Measurements from ENCODE around the gene PSMB5. TPM values are rescaled to one million over a fixed set of nuclear protein-coding genes. Genes with fewer than 3 reads are reported as not detected.

The PSMB5 gene
- total and polyA plus RNA-seq, 2 of the 13 experiments (the other 11 are each of a cell fraction or from before 2014, with no cell fraction given) = 705 to 871 TPM

DNA sequence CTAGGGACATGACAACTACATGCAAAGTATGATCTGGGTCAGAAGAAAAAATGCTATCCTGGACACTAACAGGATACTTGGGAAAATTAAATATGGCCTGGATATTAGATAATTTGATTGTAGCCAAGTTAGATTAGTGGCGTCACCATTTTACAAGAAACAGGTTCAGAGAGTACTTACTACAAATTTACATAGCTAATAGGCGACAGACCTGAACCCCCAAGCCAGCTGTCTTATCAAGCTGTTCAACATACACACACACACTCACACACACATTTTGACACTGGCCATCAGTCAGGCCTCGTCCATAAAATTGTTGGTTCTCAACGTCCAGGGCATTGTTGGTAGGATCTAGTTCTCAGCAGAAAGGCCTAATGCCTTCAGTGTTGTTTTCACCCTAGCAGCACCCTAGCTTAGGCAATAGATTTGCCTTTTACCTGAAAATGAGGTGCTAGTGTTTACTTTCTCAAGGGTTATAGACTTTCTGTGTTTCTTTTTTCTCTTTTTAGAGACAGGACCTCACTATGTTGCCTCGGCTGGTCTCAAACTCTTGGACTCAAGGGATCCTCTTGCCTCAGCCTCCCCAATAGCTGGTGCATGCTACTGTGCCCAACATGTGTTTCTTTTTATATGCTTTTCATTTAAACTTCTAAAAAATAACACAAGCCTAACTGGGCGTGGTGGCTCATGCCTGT, 21.5 kb downstream of the PSMB5 start (continued):
- TF ChIP-seq, protein P1, sequence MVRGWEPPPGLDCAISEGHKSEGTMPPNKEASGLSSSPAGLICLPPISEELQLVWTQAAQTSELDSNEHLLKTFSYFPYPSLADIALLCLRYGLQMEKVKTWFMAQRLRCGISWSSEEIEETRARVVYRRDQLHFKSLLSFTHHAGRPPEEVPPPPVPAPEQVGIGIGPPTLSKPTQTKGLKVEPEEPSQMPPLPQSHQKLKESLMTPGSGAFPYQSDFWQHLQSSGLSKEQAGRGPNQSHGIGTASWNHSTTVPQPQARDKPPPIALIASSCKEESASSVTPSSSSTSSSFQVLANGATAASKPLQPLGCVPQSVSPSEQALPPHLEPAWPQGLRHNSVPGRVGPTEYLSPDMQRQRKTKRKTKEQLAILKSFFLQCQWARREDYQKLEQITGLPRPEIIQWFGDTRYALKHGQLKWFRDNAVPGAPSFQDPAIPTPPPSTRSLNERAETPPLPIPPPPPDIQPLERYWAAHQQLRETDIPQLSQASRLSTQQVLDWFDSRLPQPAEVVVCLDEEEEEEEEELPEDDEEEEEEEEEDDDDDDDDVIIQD (CRISPR knock-in tag; IDR thresholded peaks at IDR 0.05; ENCODE audit: low read depth) = 0 out of 2 replicates have a peak, but pooled peaks have one; percentile 10
- TF ChIP-seq ZNF180 (CRISPR knock-in tag; IDR thresholded peaks at IDR 0.05; ENCODE audit: borderline replicate concordance, low read depth) (no peak), ZNF543 (CRISPR knock-in tag; IDR thresholded peaks at IDR 0.05) (no peak), RELA (CRISPR knock-in tag; IDR thresholded peaks at IDR 0.05) (no peak), TAF15 (IDR thresholded peaks at IDR 0.05; ENCODE audit: low read depth, low read length, poor library complexity, severe bottlenecking) (no peak), KLF12 (CRISPR knock-in tag; IDR thresholded peaks at IDR 0.05; ENCODE audit: borderline replicate concordance) (no peak), PPARG (CRISPR knock-in tag; conservative IDR thresholded peaks at IDR 0.05) (0 out of 2 replicates have a peak, but pooled peaks have one; percentile 22), ZNF17 (CRISPR knock-in tag; IDR thresholded peaks at IDR 0.05) (no peak), MATR3 (CRISPR knock-in tag; IDR thresholded peaks at IDR 0.05) (no peak), CREB1 (IDR thresholded peaks at IDR 0.05) (no peak), CREB1 (CRISPR knock-in tag; IDR thresholded peaks at IDR 0.05) (no peak), ZNF460 (CRISPR knock-in tag; IDR thresholded peaks at IDR 0.05; ENCODE audit: borderline replicate concordance) (no peak), ZEB1 (IDR thresholded peaks at IDR 0.05; ENCODE audit: insufficient replicate concordance, low read depth) (no peak)
- TF ChIP-seq, protein P2, sequence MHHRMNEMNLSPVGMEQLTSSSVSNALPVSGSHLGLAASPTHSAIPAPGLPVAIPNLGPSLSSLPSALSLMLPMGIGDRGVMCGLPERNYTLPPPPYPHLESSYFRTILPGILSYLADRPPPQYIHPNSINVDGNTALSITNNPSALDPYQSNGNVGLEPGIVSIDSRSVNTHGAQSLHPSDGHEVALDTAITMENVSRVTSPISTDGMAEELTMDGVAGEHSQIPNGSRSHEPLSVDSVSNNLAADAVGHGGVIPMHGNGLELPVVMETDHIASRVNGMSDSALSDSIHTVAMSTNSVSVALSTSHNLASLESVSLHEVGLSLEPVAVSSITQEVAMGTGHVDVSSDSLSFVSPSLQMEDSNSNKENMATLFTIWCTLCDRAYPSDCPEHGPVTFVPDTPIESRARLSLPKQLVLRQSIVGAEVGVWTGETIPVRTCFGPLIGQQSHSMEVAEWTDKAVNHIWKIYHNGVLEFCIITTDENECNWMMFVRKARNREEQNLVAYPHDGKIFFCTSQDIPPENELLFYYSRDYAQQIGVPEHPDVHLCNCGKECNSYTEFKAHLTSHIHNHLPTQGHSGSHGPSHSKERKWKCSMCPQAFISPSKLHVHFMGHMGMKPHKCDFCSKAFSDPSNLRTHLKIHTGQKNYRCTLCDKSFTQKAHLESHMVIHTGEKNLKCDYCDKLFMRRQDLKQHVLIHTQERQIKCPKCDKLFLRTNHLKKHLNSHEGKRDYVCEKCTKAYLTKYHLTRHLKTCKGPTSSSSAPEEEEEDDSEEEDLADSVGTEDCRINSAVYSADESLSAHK (CRISPR knock-in tag; IDR thresholded peaks at IDR 0.05; ENCODE audit: borderline replicate concordance) = no peak
- TF ChIP-seq, protein P3, sequence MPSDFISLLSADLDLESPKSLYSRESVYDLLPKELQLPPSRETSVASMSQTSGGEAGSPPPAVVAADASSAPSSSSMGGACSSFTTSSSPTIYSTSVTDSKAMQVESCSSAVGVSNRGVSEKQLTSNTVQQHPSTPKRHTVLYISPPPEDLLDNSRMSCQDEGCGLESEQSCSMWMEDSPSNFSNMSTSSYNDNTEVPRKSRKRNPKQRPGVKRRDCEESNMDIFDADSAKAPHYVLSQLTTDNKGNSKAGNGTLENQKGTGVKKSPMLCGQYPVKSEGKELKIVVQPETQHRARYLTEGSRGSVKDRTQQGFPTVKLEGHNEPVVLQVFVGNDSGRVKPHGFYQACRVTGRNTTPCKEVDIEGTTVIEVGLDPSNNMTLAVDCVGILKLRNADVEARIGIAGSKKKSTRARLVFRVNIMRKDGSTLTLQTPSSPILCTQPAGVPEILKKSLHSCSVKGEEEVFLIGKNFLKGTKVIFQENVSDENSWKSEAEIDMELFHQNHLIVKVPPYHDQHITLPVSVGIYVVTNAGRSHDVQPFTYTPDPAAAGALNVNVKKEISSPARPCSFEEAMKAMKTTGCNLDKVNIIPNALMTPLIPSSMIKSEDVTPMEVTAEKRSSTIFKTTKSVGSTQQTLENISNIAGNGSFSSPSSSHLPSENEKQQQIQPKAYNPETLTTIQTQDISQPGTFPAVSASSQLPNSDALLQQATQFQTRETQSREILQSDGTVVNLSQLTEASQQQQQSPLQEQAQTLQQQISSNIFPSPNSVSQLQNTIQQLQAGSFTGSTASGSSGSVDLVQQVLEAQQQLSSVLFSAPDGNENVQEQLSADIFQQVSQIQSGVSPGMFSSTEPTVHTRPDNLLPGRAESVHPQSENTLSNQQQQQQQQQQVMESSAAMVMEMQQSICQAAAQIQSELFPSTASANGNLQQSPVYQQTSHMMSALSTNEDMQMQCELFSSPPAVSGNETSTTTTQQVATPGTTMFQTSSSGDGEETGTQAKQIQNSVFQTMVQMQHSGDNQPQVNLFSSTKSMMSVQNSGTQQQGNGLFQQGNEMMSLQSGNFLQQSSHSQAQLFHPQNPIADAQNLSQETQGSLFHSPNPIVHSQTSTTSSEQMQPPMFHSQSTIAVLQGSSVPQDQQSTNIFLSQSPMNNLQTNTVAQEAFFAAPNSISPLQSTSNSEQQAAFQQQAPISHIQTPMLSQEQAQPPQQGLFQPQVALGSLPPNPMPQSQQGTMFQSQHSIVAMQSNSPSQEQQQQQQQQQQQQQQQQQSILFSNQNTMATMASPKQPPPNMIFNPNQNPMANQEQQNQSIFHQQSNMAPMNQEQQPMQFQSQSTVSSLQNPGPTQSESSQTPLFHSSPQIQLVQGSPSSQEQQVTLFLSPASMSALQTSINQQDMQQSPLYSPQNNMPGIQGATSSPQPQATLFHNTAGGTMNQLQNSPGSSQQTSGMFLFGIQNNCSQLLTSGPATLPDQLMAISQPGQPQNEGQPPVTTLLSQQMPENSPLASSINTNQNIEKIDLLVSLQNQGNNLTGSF (CRISPR knock-in tag; IDR thresholded peaks at IDR 0.05) = no peak
- TF ChIP-seq, protein P4, sequence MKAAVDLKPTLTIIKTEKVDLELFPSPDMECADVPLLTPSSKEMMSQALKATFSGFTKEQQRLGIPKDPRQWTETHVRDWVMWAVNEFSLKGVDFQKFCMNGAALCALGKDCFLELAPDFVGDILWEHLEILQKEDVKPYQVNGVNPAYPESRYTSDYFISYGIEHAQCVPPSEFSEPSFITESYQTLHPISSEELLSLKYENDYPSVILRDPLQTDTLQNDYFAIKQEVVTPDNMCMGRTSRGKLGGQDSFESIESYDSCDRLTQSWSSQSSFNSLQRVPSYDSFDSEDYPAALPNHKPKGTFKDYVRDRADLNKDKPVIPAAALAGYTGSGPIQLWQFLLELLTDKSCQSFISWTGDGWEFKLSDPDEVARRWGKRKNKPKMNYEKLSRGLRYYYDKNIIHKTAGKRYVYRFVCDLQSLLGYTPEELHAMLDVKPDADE (CRISPR knock-in tag; IDR thresholded peaks at IDR 0.05) = 0 out of 2 replicates have a peak, but pooled peaks have one; percentile 46
